A549 treated with GW870086 at 1 μM for 4 hours (cell line): ENCODE results near the gene SUZ12. TPM values are rescaled to one million over a fixed set of nuclear protein-coding genes. Genes with fewer than 3 reads are reported as not detected.

Experiments used
- total RNA-seq: library from RNA; stranded (reverse); fragments of 200-300 nt; extraction: Qiagen RNA extraction; gene quantifications from 5 replicates; pipeline ENCODE4 v1.2.3, GENCODE V29; 2022; ENCODE audit warnings: low read depth

Gene SUZ12
- 18.9 to 30.7 TPM (median 27.3 TPM) in 5 replicates for total RNA-seq

GRCh38 chr17:31936615-31937609, at the start of gene SUZ12:
Gene SUZ12 (plus strand): TSS chr17:31937007. CDS start chr17:31937247, 240 bp downstream.

GRCh38 chr17:32006957-32007462, 70.2 kb downstream of the SUZ12 start, which contains the start of gene LRRC37B:
Gene LRRC37B (plus strand): TSS chr17:32007383. CDS start chr17:32021393, 14,010 bp downstream.

Other genes with a start within 250 kb of the SUZ12 start
- gene COPRS, start 77.8 kb upstream of the SUZ12 start, total RNA-seq: 123 to 169 TPM (median 157 TPM) in 5 replicates
- 48.7 to 85.1 TPM (median 79.9 TPM) in 5 replicates for gene UTP6, start 35.3 kb upstream of the SUZ12 start, total RNA-seq
- 8.0 to 12.1 TPM (median 9.0 TPM) in 5 replicates for gene LRRC37B, start 70.4 kb downstream of the SUZ12 start, total RNA-seq
- gene RHOT1, start 205.5 kb downstream of the SUZ12 start, total RNA-seq: 17.3 to 26.9 TPM (median 24.1 TPM) in 5 replicates